LHCN-M2 (cell line): ENCODE measurements around the gene CASZ1. TPM values are rescaled to one million over a fixed set of nuclear protein-coding genes. Genes with fewer than 3 reads are reported as not detected.

ENCODE experiments used
- DNase-seq: peaks from one replicate; pipeline ENCODE4 v3.0.0-alpha.2; 2012; ENCODE audit warnings: low read depth
- total RNA-seq: library from RNA; depleted of rRNA; stranded (reverse); fragments of >200 nt; gene quantifications from 2 replicates; pipeline ENCODE4 v1.2.3, GENCODE V29; 2014

Gene CASZ1
- total RNA-seq, 1 experiment from 2014 or later = 0.11 TPM

DNA sequence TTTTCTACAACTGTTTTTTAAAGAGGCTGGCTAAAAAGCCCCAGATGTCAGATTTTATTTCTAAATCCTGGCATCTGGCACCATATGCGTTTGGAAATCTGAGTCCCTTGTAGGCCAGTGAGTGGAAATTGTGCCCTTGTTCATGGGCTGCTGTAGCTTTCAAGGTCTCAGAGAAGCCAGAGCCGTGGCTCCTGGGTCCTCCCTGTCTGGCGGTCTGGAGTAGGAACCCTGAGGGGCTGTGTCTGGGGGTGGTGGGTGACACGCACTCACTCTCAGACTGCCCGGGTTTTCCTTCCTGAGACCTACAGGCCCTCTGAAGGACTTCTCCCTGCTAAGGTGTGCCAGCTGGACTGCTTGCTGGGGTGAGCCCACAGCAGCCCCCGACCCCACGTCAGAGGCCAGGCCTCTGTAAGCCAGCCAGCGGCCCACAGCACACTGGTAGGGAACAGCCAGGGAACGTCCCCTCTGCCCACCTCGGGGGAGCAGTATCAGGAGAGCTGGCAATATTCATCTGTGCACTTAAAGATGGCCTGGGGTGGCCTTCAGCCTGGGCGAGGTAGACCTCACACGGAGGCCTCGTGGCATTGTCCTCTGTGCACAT is 170.2 kb downstream of the CASZ1 start:
- no peak for DNase-seq

GRCh38 chr1:10625554-10625953 is 170.9 kb downstream of the CASZ1 start:
- DNase-seq = no peak

GRCh38 chr1:10625076-10625475 is 171.4 kb downstream of the CASZ1 start:
- no peak for DNase-seq

DNA sequence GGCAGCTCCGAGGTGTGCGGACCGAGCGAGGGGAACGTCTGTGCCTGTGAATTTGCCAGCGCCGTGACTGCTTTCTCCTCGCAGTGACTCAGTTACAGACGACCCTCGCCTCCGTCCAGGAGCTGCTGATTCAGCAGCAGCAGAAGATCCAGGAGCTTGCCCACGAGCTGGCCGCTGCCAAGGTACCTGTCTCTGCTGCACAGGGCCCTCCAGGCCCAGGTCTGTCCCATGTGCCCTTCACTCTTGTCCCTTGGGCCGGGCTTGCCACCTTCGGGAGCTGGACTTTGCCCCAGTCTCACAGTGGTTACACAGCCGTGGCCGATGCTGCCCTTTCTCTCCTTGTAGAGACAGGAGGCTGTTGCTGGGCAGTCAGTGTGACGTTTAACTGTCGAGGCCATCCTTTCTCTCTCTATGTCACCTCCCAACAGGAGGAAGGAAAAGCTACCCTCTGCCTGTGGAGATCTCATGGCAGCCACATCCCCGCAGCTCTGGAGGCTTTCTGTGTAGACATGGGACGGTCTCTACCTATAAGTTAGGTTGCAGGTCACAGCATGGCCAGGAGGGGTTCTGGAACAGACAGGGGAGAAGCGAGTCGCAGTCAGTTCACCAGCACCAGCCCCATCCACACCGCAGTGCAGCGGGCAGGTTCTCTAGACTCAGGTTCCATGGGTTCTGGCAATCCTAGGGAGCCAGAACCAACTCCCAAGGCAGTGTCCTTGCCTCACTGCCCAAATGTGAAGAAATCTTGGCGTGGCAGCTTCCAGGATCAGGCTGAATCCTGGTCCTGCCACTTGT is 172.0 kb downstream of the CASZ1 start:
- DNase-seq = no peak

DNA sequence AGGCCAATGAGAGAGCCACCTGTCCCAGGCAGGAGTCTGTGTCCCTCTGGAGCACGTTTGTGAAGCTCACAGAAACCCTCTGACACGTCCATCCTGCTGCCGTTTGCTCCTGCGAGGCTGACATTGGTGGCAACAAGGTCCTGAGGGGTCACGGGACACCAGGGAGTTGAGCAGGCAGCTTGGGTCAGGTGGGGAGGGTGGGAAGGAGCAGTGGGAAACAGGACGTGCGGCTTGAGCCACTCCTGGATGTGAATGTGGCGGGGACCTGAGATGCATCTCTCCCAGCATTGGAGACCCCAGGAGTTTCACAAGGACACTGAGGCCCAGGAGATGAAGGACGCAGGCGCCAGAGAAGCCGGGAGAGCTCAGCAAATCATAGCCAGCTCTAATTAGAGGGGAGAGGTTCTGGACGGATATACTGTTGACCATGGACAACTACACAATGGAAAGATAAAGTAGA is 172.7 kb downstream of the CASZ1 start:
- DNase-seq = no peak

DNA sequence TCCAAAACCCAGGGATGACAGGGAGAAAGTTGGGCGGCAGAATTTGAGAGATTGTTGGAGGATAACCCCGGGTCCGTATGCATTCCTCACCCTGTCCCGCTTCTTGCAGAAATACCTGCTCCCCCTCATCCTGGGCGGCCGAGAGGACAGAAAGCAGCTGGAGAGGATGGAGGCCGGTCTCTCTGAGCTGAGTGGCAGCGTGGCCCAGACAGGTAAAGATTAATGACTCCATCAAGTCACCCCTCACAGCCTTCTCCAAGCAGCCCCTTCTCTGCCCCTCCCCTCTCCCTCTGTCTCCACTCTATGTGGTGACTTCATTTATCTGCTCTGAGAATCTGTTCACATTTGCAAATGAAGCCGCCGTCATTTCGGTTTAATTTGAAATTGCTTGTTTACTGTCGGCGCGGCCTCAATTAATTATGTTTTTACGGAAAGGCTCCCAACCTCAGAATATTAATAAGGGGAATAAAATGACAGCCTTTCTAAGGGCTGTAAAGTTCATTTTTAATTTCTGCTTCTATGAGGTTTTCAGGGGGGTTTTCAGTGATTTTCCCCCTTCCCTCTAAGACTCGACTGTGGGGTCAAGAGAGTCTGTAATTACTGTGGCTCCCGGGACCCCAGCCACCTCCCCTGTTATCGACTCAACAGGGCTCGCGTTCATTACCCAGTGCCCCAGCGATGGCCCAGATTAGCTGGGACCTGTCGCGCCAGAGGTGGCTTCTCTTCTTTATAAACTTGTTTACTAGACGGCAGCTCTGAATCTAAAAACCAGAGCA is 173.3 kb downstream of the CASZ1 start:
- DNase-seq = no peak

DNA sequence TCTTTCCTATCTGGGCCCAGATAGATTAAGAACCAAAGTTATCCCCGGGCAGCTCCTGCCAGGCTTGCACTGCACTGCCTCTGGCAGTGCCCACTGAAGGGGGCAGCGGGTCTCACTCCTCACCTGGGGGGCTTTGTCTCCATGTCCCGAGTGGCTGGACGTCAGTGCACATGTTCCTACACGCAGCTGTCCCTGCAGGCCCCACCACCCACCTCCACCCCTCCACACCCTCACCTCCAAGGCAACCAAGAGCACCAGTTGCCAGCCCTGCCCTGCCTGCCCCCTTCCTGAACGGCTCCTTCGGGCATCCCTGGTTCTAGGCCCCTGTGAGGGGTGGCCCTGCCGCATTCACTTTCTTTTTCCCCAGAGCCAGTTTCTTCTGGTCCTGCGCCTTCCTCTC is 174.5 kb downstream of the CASZ1 start:
- no peak for DNase-seq

DNA sequence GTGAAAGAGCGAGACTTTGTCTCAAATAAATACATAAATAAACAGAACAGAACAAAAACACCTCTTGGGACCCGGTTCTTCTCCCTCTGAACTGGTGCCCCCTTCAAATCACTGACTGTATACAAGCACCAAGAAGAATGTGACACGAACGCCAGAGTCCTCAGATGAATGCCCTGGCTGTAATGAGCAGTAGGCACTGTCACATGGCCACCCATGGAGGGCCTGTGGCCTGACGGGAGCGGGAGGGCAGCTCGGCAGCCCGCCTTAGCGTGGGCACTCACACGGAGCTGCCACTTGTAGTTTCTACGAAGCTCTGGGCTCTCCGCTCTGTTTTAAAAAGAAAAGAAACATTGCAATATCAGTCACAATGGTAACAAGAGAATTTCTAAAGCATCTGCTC is 175.7 kb downstream of the CASZ1 start:
- no peak for DNase-seq

DNA sequence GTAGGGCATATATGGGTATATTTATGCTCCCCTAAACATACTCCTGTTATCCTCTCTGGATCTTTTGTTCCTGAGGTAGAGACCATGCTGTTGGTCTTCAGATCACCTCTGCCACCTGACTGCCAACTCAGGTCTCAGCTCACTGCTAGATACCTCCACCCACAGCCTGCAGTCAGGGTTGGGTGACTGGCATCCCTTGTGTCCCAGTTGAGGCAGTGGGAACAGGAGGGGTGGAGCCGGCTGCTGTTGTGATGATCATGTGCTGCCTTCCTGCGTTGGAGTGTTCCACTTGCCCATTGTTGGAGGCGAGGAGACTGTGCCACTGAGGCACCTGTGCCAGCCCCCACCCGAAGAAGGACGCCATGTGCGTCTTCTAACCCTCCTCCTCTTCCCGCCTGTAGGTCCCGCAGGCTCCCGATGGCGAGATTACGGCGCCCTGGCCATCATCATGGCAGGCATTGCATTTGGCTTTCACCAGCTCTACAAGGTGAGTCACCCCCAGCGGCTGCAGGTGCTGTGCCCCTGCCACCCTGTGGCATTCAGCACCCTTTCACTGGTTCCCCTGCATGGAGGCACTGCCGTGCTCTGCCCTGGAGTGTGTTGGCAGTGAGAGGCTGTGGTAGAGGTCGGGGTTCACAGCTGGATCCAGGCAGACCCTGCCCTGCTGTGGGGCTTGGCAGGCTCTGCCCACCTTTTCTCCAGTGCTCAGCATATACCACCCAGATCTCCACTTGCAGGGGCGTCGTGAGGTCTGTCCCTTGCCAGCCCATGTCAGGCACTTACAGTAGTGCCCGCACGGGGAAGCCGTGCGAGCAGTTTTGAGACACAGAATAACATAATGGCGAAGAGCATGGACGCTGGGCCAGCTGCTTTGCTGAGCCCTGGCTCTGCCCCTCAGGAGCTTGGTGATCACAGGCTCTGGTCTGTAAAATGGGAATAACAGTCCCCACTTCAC is 178.2 kb downstream of the CASZ1 start:
- no peak for DNase-seq

DNA sequence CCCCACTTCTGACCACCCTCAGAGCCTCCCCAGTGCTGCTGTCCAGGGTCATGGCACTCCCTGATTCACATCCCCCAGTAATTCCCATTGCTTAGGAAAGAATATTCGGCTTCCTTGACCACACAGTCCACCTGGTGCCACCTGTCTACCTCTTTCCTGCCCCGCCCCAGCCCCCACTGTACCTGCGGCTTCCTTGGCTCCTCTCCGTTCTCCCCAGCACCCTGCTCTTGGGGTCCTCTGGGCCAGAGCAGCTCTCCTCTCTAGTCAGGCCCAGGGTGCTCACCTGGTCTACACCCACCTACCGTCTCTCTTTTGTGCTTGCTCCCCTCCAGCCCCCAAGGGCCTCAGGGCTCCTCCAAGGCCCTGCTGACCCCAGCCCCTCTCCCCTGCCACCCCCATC is 179.1 kb downstream of the CASZ1 start:
- no peak for DNase-seq

DNA sequence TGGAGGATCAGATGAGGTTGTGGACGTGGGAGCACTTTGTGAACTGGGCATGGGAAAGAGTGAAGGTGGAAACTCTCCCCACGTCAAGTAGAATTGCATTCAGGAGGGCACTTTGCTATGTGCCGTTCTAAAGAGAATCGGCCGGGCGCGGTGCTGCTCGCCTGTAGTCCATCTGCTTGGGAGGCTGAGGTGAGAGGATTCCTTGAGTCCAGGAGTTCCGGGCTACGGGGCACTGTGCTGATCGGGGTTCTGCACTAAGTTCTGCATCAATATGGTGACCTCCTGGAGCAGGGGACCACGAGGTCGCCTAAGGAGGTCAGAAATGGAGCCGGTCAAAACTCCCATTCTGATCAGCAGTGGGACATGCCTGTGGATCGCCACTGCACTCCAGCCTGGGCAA is 179.8 kb downstream of the CASZ1 start:
- DNase-seq = no peak

DNA sequence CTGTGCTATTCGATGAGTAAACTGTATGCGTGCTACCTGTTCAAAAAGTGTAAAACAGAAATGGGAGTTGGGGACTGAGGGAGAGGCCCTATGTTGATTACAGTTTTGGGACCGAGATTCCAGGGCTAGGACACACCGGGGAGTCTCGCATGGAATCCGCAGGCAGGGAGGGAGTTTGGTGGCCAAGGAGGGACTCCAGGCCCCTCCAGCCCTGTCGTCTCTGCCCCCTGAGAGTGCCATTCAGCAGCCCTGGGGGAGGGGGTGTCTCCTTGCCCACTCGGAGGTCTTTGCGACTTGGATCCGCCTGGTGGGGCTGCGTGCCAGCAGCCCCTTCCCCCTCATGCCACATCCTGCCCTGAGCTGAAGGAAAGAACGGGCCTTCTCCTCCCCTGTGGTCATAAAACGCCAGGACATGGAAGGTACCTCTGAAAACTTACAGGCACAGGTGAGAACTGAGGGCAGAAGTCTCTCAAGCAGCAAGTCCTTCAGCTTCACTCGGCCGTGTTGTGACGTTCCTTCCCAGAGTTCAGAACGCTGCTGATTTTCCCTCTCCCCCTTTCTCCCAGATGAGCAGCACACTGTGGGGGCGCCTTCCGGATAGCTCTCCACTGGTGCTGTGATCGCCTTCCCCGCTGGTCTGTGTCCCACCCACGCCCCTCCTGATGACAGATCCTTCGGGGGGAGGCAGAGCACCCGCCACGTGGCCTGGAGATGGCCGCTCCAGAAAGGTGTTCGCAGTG is 180.3 kb downstream of the CASZ1 start:
- DNase-seq = no peak

GRCh38 chr1:10615332-10615731 is 181.1 kb downstream of the CASZ1 start:
- DNase-seq = no peak

DNA sequence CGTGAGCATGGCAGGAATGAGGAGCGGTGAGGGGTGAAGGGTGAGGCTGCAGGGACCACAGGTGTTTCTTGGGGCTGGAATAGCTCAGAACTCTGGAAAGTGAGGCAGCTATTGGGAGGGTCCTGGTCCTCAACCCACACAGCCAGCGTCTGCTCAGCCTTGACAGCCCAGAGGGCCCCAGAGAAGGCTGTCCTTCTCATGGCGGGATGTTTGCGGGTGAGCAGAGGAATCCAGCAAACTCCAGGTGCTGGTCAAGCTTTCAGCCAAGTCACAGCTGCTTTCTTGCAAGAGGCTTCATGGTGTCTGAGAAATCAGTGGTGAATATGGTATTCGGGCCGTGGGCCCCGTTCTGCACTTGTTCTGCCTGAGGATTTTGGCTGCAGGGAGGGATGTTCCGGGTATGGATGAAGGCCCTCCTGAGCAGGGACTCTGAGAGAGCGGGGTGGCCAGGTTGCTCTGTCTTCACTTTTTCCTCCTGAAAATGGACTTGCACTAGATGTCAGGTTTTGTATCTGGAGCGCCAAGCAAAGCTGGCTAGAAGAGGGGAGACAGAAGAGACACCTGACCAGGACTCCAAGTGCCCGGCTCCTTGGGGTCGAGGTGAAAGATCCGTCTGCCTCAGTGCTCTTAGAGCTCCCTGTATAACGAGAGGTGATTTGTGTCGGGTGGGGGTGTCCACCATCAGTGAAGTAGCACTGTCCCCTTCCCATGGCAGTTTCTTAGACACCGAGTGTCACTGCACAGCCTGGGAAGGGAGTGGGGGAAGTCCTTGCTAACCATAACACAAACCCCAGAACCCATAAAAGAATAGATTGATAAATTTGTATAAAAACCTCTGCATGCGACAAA is 181.8 kb downstream of the CASZ1 start:
- DNase-seq = no peak

- DNase-seq = no peak
Observed at GRCh38 chr1:10613861-10614260, 182.6 kb downstream of the CASZ1 start.

DNA sequence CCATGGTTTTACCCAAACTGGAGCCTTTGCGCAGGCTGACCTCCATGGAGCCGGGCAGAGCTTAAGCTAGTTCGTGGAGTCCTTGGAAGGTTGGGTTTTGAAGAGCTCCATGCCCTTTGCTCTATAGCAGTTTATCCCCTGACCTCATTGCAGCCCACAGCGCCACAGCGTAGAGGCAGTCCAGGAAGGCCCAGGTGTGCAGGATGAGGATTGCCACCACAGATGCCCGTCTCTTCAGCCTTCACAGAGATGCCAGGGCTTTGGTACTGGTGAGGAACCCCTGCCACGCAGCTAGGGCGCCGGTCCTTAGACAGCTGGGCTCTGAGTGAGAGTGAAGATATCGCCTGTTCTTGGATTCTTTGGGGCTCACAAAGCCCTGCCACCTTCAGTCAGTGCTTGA is 183.1 kb downstream of the CASZ1 start:
- DNase-seq = no peak

GRCh38 chr1:10612436-10613160 is 183.8 kb downstream of the CASZ1 start:
- DNase-seq = no peak

DNA sequence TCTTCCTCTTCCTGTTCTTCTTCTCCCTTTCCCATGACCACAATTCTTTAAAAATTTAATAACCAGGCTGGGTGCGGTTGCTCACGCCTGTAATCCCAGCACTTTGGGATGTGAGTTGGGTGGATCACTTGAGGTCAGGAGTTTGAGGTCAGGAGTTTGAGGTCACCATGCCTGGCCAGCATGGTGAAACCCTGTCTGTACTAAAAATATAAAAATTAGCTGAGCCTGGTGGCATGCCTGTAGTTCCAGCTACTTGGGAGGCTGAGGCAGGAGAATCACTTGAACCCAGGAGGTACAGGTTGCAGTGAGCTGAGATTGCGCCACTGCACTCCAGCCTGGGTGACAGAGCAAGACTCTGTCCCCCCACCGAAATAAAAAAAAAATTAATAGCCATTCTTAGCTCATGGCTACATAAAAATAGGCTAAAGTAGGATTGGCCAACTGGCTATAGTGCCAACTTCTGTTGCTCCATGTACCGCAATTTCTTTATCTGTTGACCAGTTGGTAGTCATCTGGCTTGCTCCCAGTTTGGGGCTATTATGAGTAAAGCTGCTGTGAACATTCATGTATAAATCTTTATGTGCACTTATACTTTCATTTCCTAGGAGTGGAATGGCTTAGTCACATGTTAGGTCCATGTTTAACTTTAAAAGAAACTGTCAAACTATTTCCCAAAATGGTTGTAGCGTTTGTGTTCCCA is 185.4 kb downstream of the CASZ1 start:
- peak; percentile 32 for DNase-seq
